Thoracic aorta (tissue), 2 donors: Measurements from ENCODE around the gene KRT76. TPM values are rescaled to one million over a fixed set of nuclear protein-coding genes. Genes with fewer than 3 reads are reported as not detected.

Experiments used
- ATAC-seq: fragments of 150-250 bp; one replicate; pipeline ENCODE4 v1.8.0; 2017; ENCODE audit warnings: low read depth; ENCODE audit not compliant: insufficient number of reproducible peaks, low FRiP score
- DNase-seq: peaks from one replicate; pipeline ENCODE4 v3.0.0-alpha.2; 2020; ENCODE audit warnings: low spot score
- H3K27ac ChIP-seq, 2 donors: fragments of 200-600 bp; sonication (generic); 1 replicate in 1 of 2; 2 replicates in 1 of 2; pipeline ENCODE4 v1.5.1; 2016; ENCODE audit warnings: mild to moderate bottlenecking in 2 of 2, moderate library complexity in 2 of 2
- H3K27me3 ChIP-seq: fragments of 200-600 bp; sonication (generic); replicated peaks from 2 replicates; pipeline ENCODE4 v1.6.0; 2016; ENCODE audit warnings: mild to moderate bottlenecking; ENCODE audit not compliant: insufficient read depth
- H3K36me3 ChIP-seq: fragments of 200-600 bp; sonication (generic); one replicate; pipeline ENCODE4 v1.5.1; 2016
- H3K4me1 ChIP-seq, 2 donors: fragments of 200-600 bp; sonication (generic); 1 replicate in 1 of 2; 2 replicates in 1 of 2; pipeline versions ENCODE4 v1.5.1 to v1.6.0; 2016; ENCODE audit warnings: low read depth in 2 of 2, mild to moderate bottlenecking in 1 of 2; ENCODE audit not compliant: control insufficient read depth in 1 of 2
- H3K4me3 ChIP-seq: fragments of 200-600 bp; sonication (generic); 2 replicates; pipeline ENCODE4 v1.5.1; 2016; ENCODE audit warnings: mild to moderate bottlenecking
- H3K9me3 ChIP-seq: fragments of 200-600 bp; sonication (generic); 2 replicates; pipeline ENCODE4 v1.5.1; 2016
- total RNA-seq, 2 donors: library from RNA; depleted of rRNA; stranded (reverse); fragments of >200 nt; gene quantifications; one replicate each; pipeline versions ENCODE4 v1.1.0 to v1.2.3, GENCODE V29; 2016
- TF ChIP-seq, protein P1 (sequence below): fragments of 200-600 bp; sonication (generic); IDR thresholded peaks from one replicate; pipeline ENCODE4 v1.5.1; 2019; ENCODE audit warnings: antibody characterized with exemption

Gene KRT76
- total RNA-seq, 2 donors from 2014 or later: not detected

DNA sequence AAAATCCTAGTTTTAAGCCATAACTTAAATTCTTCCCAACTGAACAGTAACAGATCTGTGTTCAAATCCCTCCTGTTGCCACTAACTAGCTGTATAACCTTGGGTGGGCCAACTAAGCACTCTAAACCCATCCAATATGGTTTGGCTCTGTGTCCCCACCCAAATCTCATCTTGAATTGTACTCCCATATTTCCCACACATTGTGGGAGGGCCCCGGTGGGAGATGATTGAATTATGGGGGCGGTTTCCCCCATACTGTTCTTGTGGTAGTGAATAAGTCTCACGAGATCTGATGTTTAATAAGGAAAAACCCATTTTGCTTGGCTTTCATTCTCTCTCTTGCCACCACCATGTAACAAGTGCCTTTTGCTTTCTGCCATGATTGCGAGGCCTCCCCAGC, 38.0 kb upstream of the KRT76 start:
- Histone ChIP-seq H3K4me1 (no peaks in the 10 kb centered on the region), H3K27me3 (no peaks in the 10 kb centered on the region), H3K9me3 (no peaks in the 10 kb centered on the region), H3K27ac (no peak overlapping the region), H3K36me3 (no peaks in the 10 kb centered on the region), H3K4me3 (no peak overlapping the region)
- DNase-seq: no peak
- TF ChIP-seq, protein P1, sequence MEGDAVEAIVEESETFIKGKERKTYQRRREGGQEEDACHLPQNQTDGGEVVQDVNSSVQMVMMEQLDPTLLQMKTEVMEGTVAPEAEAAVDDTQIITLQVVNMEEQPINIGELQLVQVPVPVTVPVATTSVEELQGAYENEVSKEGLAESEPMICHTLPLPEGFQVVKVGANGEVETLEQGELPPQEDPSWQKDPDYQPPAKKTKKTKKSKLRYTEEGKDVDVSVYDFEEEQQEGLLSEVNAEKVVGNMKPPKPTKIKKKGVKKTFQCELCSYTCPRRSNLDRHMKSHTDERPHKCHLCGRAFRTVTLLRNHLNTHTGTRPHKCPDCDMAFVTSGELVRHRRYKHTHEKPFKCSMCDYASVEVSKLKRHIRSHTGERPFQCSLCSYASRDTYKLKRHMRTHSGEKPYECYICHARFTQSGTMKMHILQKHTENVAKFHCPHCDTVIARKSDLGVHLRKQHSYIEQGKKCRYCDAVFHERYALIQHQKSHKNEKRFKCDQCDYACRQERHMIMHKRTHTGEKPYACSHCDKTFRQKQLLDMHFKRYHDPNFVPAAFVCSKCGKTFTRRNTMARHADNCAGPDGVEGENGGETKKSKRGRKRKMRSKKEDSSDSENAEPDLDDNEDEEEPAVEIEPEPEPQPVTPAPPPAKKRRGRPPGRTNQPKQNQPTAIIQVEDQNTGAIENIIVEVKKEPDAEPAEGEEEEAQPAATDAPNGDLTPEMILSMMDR: no peak
- no peak for ATAC-seq

DNA sequence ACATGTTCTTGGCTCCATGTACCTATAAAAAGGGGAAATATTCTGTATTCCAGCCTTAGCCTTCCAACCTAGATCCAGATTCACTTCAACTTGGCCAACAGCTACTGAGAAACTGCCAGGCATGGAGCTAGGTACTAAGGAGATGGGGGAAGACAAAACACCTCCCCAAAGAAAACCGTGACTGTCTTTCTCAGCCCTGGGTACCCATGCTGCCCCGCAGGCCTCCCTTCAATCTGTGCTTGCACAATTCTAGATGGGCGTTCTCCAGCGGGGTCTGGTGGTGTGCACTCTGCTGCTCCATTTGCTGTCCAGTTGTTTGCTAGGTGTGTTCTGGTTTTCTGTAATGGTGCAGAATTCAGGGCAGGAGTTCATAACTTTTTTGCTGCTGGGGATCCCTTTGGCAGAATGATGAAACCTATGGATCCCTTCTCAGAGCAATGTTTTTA, 37.6 kb upstream of the KRT76 start:
- Histone ChIP-seq H3K4me3 (no peak overlapping the region), H3K36me3 (no peaks in the 10 kb centered on the region), H3K27ac (no peak overlapping the region), H3K4me1 (no peaks in the 10 kb centered on the region), H3K9me3 (no peaks in the 10 kb centered on the region), H3K27me3 (no peaks in the 10 kb centered on the region)
- DNase-seq (no peak), ATAC-seq (no peak)
- TF ChIP-seq, protein P1: no peak

DNA sequence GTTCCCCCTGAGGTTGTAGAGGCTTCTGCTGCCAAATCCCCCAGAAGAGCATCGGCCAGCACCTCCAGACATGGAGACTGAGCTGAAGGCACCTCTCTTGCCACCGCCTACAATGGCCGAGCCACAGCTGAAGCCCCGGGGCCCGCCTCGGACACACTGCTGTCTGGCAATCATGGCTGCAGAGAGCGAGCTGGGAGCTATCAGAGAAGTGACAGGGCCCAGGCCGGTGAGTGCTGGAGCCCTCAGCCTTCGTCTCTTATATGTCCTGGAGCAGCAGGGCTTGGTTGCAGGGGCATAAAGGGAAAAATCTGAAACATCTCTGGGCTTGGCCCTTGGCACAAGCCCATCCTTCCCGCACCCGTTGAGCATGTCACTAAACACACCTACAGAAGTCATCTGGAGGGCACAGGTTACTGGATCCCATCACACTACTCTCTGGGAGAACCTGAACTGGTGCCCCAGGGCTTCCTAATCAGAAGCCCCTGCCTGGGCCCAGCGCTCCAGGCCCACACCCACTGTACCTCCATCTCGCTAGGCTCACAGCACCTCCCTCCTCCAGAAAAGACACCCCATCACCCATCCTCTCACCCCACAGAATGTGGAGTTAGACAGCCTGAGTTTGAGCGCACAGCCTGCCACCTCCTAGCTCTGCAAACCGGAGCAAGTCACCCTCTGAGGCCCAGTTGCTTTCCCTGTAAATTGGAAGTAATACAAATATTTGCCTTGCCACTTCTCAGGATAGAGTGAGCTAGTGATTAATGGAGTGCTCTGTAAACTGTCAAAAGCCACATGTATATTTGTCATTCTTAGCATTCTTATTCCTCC, 37.0 kb upstream of the KRT76 start, which contains the start of gene KRT4:
Gene KRT4, minus strand, starts transcription at position 232 of the 825 bp plus-strand sequence. Its CDS starts 58 bp downstream, at position 174.
- Histone ChIP-seq H3K27me3 (no peaks in the 10 kb centered on the region), H3K27ac (no peak within 1 kb of the TSS), H3K36me3 (no peaks in the 10 kb centered on the region), H3K4me3 (no peak within 1 kb of the TSS), H3K4me1 (no peaks in the 10 kb centered on the region), H3K9me3 (no peaks in the 10 kb centered on the region)
- DNase-seq: no peak
- no peak for ATAC-seq
- TF ChIP-seq, protein P1: no peak

DNA sequence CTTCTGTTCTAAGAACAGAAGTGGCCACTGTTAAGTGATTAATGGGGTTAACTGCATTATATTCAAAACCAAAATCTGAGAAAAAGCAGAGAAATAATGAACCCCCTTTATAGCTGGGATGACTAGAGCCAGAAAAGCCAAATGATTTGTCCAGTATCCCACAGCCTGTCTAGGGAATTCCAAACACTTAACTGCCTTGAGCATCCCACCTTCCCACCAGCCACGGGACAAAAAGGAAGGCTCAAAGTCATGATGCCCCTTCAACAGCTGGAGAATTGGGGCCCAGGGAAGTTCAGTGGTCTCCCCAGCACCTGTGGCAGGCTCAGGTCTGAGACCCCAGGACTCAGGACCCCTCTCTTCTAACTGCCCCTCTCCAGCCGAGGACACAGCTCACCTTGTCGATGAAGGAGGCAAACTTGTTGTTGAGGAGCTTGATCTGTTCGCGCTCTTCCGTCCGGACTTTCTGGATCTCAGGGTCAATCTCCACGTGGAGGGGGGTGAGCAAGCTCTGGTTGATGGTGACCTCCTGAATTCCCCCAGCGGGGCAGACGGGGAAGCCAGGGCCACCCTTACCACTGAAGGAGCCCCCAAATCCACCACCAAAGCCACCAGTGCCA, 36.2 kb upstream of the KRT76 start:
- Histone ChIP-seq H3K9me3 (no peaks in the 10 kb centered on the region), H3K36me3 (no peaks in the 10 kb centered on the region), H3K4me3 (no peak overlapping the region), H3K4me1 (no peaks in the 10 kb centered on the region), H3K27ac (no peak overlapping the region), H3K27me3 (no peaks in the 10 kb centered on the region)
- no peak for ATAC-seq
- TF ChIP-seq, protein P1: no peak
- no peak for DNase-seq

DNA sequence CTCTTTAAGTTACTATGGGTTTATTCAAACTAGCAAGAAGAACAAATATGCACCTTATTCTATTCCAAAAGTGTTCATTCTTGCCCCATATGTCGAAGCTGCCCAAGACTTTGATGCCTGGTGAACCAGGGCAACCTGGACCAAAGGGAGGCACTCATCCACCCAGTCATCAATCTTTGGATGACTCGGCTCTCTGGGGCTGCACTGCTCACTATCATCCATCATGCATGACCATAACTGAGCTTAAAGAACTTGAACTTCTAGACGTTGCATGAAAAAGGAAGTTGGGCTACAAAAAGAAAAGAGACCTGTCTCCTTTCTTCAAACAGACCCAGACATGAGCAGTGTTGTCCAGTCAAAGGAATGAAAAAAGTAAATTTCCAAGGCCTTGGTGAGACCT, 35.6 kb upstream of the KRT76 start:
- TF ChIP-seq, protein P1: no peak
- Histone ChIP-seq H3K27me3 (no peaks in the 10 kb centered on the region), H3K9me3 (no peaks in the 10 kb centered on the region), H3K4me1 (no peaks in the 10 kb centered on the region), H3K27ac (no peak overlapping the region), H3K36me3 (no peaks in the 10 kb centered on the region), H3K4me3 (no peak overlapping the region)
- ATAC-seq (no peak), DNase-seq (no peak)
